K562 (cell line): ENCODE results near the gene CAMSAP2. TPM values are rescaled to one million over a fixed set of nuclear protein-coding genes. Genes with fewer than 3 reads are reported as not detected.

Experiments
- ATAC-seq: fragments of 200-7000 bp; cut with Tn5 transposase; 3 replicates; pipeline ENCODE4 v1.9.1; 2020; ENCODE audit warnings: moderate library complexity
- BruUV-seq: library from RNA; stranded (reverse); fragments of 400-500 nt; replicated peaks from 2 replicates; lab custom pipeline; 2021; lab: Mats Ljungman, UMichigan
- CTCF ChIA-PET: fragments of 300-600 bp; formaldehyde crosslinking; extraction: SDS; loops from one replicate; lab custom pipeline; 2021; ENCODE audit warnings: low intra/inter-chr PET ratio; lab: Yijun Ruan, JAX
- POLR2A ChIA-PET: fragments of 300-600, 350-650 bp; sonication (Branson Sonifier 250); formaldehyde crosslinking; extraction: SDS; loops from one replicate; lab custom pipeline; 2021; ENCODE audit warnings: antibody characterized with exemption, inconsistent platforms; lab: Yijun Ruan, JAX
- DNase-seq, 4 experiments: peaks; one replicate each; pipeline versions ENCODE4 v3.0.0 to v3.0.0-alpha.2; 2011 to 2018; ENCODE audit warnings: low spot score in 3 of 4, mixed read lengths in 3 of 4; ENCODE audit errors: extremely low read depth in 1 of 4
- FAIRE-seq: peaks from 2 replicates; lab custom pipeline; 2011; peaks lifted over from hg19 to GRCh38; lab: Jason Lieb, UNC
- H2AFZ ChIP-seq: 2 replicates; pipeline ENCODE4 v1.6.0; 2011; ENCODE audit warnings: low read depth, low read length, control low read depth, inconsistent platforms
- H3K27ac ChIP-seq: fragments of 200-600 bp; 3 replicates; pipeline ENCODE4 v1.8.0; 2011; ENCODE audit warnings: low read depth, mild to moderate bottlenecking, control low read depth, inconsistent platforms, low read length, moderate library complexity, mixed read lengths; ENCODE audit errors: extremely low read depth
- H3K27me3 ChIP-seq, 2 experiments: fragments of 300-600 bp in 1 of 2; 2 replicates in 1 of 2; 3 replicates in 1 of 2; pipeline versions ENCODE4 v1.6.0 to v1.8.0; 2011; ENCODE audit warnings: inconsistent platforms in 2 of 2, low read length in 2 of 2, mild to moderate bottlenecking in 1 of 2, mixed read lengths in 1 of 2, moderate library complexity in 1 of 2; ENCODE audit not compliant: control insufficient read depth in 2 of 2, insufficient read depth in 2 of 2
- H3K36me3 ChIP-seq: fragments of 300-600 bp; 3 replicates; pipeline ENCODE4 v1.8.0; 2011; ENCODE audit warnings: mild to moderate bottlenecking, low read length, inconsistent platforms; ENCODE audit not compliant: control insufficient read depth, insufficient read depth
- H3K4me1 ChIP-seq, 2 experiments: fragments of 200-600 bp in 1 of 2; replicated peaks in 1 of 2; 2 replicates in 1 of 2; 3 replicates in 1 of 2; pipeline versions ENCODE4 v1.5.1 to v1.8.0; 2011; ENCODE audit warnings: inconsistent platforms in 2 of 2, low read length in 2 of 2, mild to moderate bottlenecking in 1 of 2, mixed read lengths in 1 of 2, moderate library complexity in 1 of 2; ENCODE audit not compliant: control insufficient read depth in 2 of 2, insufficient read depth in 2 of 2
- H3K4me2 ChIP-seq: 2 replicates; pipeline ENCODE4 v1.6.1; 2011; ENCODE audit warnings: low read length, control low read depth, inconsistent platforms, mixed read lengths; ENCODE audit not compliant: insufficient read depth
- H3K4me3 ChIP-seq: fragments of 200-600 bp; sonication (generic), shearing (Covaris generic); 2 replicates; pipeline ENCODE4 v1.5.1; 2016; ENCODE audit warnings: control low read depth, inconsistent platforms
- H3K79me2 ChIP-seq: fragments of 200-600 bp; 3 replicates; pipeline ENCODE4 v1.8.0; 2011; ENCODE audit warnings: low read length, inconsistent platforms; ENCODE audit not compliant: control insufficient read depth, insufficient read depth
- H3K9ac ChIP-seq, 2 experiments: 2 replicates each; pipeline versions ENCODE4 v1.6.0 to v1.6.1; 2011; ENCODE audit warnings: low read depth in 2 of 2, low read length in 2 of 2, control low read depth in 1 of 2, inconsistent platforms in 1 of 2, mild to moderate bottlenecking in 1 of 2, mixed read lengths in 1 of 2; ENCODE audit not compliant: insufficient read depth in 1 of 2
- H3K9me1 ChIP-seq: one replicate; pipeline ENCODE4 v1.6.0; 2011; ENCODE audit warnings: inconsistent platforms, mild to moderate bottlenecking, low read length, moderate library complexity; ENCODE audit not compliant: control insufficient read depth, insufficient read depth
- H3K9me3 ChIP-seq: replicated peaks from 2 replicates; pipeline ENCODE4 v1.5.1; 2011; ENCODE audit warnings: low read depth, low read length, inconsistent platforms; ENCODE audit not compliant: control insufficient read depth, insufficient read depth
- H4K20me1 ChIP-seq: replicated peaks from 2 replicates; pipeline ENCODE4 v1.6.1; 2011; ENCODE audit warnings: low read length, inconsistent platforms, mixed read lengths; ENCODE audit not compliant: control insufficient read depth, insufficient read depth
- ASH1L ChIP-seq: fragments of 450-650 bp; IDR thresholded peaks from 2 replicates; pipeline ENCODE4 v1.6.1; 2018; ENCODE audit warnings: borderline replicate concordance, mild to moderate bottlenecking, low read depth; ENCODE audit not compliant: partially characterized antibody
- ATF3 ChIP-seq, 2 experiments: fragments of 450-650 bp in 1 of 2; sonication (generic) in 1 of 2; formaldehyde crosslinking in 1 of 2; IDR thresholded peaks in 1 of 2; conservative IDR thresholded peaks in 1 of 2; 2 replicates each; pipeline versions ENCODE4 v1.6.1 to v1.8.1; 2016 to 2023; ENCODE audit warnings: mild to moderate bottlenecking in 2 of 2, moderate library complexity in 2 of 2, inconsistent platforms in 1 of 2, missing genetic modification reagents in 1 of 2
- ATF7 ChIP-seq: fragments of 450-650 bp; IDR thresholded peaks from 2 replicates; pipeline ENCODE4 v1.7.1; 2014; ENCODE audit warnings: mild to moderate bottlenecking, moderate library complexity
- BCL6 ChIP-seq: fragments of 250-450 bp; sonication (Bioruptor Pico); IDR thresholded peaks from 2 replicates; pipeline ENCODE4 v1.4.0; 2020
- CEBPB ChIP-seq: fragments of 450-650 bp; IDR thresholded peaks from 2 replicates; pipeline ENCODE4 v1.6.1; 2016; ENCODE audit warnings: missing genetic modification characterization, missing compliant biosample characterization
- CEBPG ChIP-seq, 3 experiments: fragments of 200-800 bp in 1 of 3; sonication (Bioruptor generic) in 1 of 3; sonication (generic) in 1 of 3; formaldehyde crosslinking in 1 of 3; IDR thresholded peaks in 2 of 3; conservative IDR thresholded peaks in 1 of 3; 2 replicates each; pipeline versions ENCODE4 v1.6.1 to v1.8.0; 2016 to 2022; ENCODE audit warnings: missing compliant biosample characterization in 2 of 3, missing genetic modification characterization in 2 of 3, mild to moderate bottlenecking in 1 of 3, missing genetic modification reagents in 1 of 3
- FOXA3 ChIP-seq, 2 experiments: fragments of 450-650 bp in 1 of 2; sonication (generic) in 1 of 2; formaldehyde crosslinking; IDR thresholded peaks in 1 of 2; conservative IDR thresholded peaks in 1 of 2; 2 replicates each; pipeline versions ENCODE4 v1.4.0 to v1.8.0; 2020 to 2022; ENCODE audit warnings: mild to moderate bottlenecking in 2 of 2, missing genetic modification reagents in 1 of 2
- SMAD1 ChIP-seq: fragments of 150-350 bp; IDR thresholded peaks from 2 replicates; pipeline ENCODE4 v1.6.1; 2014; ENCODE audit warnings: low read length, low read depth; ENCODE audit not compliant: partially characterized antibody
- SMARCC2 ChIP-seq: fragments of 450-650 bp; IDR thresholded peaks from 2 replicates; pipeline ENCODE4 v1.6.1; 2017; ENCODE audit warnings: antibody characterized with exemption, moderate library complexity, mild to moderate bottlenecking, low read depth
- ZNF143 ChIP-seq: sonication (generic); formaldehyde crosslinking; IDR thresholded peaks from 2 replicates; pipeline ENCODE4 v1.9.0; 2022; ENCODE audit warnings: mild to moderate bottlenecking, missing genetic modification reagents
- ZNF212 ChIP-seq: fragments of 450-650 bp; formaldehyde crosslinking; IDR thresholded peaks from 2 replicates; pipeline ENCODE4 v1.4.0; 2020; ENCODE audit warnings: mild to moderate bottlenecking
- WGBS: fragments of 100-300 bp; shearing (Covaris generic); methylation state at CpG from one replicate; pipeline ENCODE4 v1.1.6; 2016; ENCODE audit warnings: low coverage, mixed read lengths; ENCODE audit not compliant: insufficient coverage; ENCODE audit errors: missing lambda C conversion rate; 5-methylcytosine and 5-hydroxymethylcytosine counted together
- in situ Hi-C: fragments of 300-500 bp; cut with MboI; formaldehyde crosslinking; loops from 4 replicates; pipeline ENCODE4 v1.15.0; 2018; ENCODE audit warnings: inconsistent platforms, mixed read lengths
- intact Hi-C: fragments of 100-400 bp; cut with micrococcal nuclease; formaldehyde crosslinking; loops from 2 replicates; pipeline ENCODE4 v1.14.2; 2022
- polyA plus RNA-seq, 8 experiments: library from polyadenylated mRNA; depleted of rRNA in 4 of 8; stranded (reverse) in 5 of 8; unstranded in 3 of 8; fragments of >200 nt; fragmentation: Nextera tagmentation in 2 of 8; fragmentation: Illumina TruSeq in 1 of 8; extraction: Ambion mirVana in 2 of 8; extraction: Trizol in 1 of 8; gene quantifications; 2 replicates each; pipeline versions ENCODE4 v1.2.1 to v1.2.3, GENCODE V29; 2011 to 2014; ENCODE audit warnings: inconsistent platforms in 1 of 8, missing spikeins in 1 of 8
- total RNA-seq, 7 experiments: library from RNA; depleted of rRNA in 6 of 7; stranded (reverse); fragments of >200 nt in 6 of 7; fragmentation: Illumina TruSeq in 2 of 7; extraction: Trizol in 2 of 7; gene quantifications; 2 replicates each; pipeline versions ENCODE4 v1.2.1 to v1.2.3, GENCODE V29; 2011 to 2021; ENCODE audit warnings: low replicate concordance in 1 of 7
- TF ChIP-seq, protein P1 (sequence below), 2 experiments: fragments of 450-650 bp; conservative IDR thresholded peaks; 2 replicates each; pipeline ENCODE4 v1.6.1; 2017; ENCODE audit warnings: mild to moderate bottlenecking in 2 of 2, moderate library complexity in 2 of 2

Gene CAMSAP2
- total and polyA plus RNA-seq, 9 of the 15 experiments (the other 6 are each of a cell fraction or from before 2014, with no cell fraction given): 1.4 to 7.5 (median 2.7) TPM

DNA sequence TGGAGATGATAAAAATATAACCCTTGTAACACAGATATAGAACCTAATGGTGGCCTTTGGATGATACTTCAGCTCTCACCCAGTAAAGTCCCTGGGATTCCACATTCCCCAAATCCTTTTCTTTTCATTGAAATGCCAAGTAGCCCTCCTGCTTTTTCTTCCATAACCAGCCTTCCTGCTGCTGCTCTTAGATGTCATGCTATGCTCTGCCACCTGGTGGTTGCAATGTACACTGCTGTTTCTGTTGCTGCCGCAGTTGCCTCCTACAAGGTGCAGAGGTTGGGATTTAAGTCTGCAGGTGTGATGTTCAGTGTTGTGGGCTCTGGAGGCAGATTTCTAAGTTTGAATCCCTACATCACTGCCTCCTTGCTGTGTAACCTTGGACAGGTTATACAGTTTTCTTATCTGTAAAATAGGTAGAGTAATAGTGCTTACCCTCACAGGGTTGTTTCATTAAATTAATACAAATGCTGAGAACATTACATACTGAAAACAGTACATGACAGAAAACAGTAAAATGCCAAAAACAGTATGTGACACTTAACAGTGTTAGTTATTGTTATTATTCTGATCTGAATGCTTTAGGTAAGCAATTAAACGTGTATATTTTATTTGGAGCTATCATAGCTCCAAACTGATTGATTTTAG is 64.3 kb downstream of the CAMSAP2 start (continued):
- TF ChIP-seq, protein P1, sequence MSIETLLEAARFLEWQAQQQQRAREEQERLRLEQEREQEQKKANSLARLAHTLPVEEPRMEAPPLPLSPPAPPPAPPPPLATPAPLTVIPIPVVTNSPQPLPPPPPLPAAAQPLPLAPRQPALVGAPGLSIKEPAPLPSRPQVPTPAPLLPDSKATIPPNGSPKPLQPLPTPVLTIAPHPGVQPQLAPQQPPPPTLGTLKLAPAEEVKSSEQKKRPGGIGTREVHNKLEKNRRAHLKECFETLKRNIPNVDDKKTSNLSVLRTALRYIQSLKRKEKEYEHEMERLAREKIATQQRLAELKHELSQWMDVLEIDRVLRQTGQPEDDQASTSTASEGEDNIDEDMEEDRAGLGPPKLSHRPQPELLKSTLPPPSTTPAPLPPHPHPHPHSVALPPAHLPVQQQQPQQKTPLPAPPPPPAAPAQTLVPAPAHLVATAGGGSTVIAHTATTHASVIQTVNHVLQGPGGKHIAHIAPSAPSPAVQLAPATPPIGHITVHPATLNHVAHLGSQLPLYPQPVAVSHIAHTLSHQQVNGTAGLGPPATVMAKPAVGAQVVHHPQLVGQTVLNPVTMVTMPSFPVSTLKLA (conservative IDR thresholded peaks at IDR 0.05): peak in 1 of 2 experiments; percentile 28; a peak in 1 of 4 replicates
- TF ChIP-seq SMARCC2: no peak
- TF ChIP-seq FOXA3 (CRISPR knock-in tag; conservative IDR thresholded peaks at IDR 0.05 in 1 of 2, IDR thresholded peaks at IDR 0.05 in 1 of 2): no peak
- TF ChIP-seq ASH1L: no peak
- no peak for TF ChIP-seq SMAD1
- TF ChIP-seq, all 486 proteins: peak for 34

DNA sequence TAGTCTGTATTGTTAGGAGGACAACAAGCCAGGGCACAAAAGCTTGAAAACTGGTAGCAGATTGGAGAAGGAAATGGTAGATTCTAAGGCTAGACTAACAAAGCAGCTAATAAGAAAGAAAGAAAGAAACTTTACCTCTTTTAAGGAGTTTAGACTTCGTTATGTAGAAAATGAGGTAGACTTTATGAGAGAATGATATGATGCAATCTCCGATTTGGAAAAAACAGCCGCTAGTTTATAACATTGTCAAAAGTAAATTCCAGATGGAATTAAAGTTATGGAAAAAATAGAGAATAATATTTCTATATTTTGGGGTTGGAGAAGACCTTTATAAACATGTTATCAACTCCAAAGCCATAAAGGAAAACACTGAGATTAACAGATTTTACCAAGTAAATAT is 67.0 kb downstream of the CAMSAP2 start:
- H3K9me1 ChIP-seq: no peaks in the 10 kb centered on the region
- DNase-seq: no peak
- no peak for FAIRE-seq
- no peak overlapping the region for H3K4me2 ChIP-seq
- in situ Hi-C loops: no loop called here
- no peaks in the 10 kb centered on the region for H3K79me2 ChIP-seq
- no peaks in the 10 kb centered on the region for H4K20me1 ChIP-seq
- intact Hi-C loops: no loop called here
- H3K4me3 ChIP-seq: no peak overlapping the region
- H3K27ac ChIP-seq: no peak overlapping the region
- no peaks in the 10 kb centered on the region for H3K4me1 ChIP-seq
- BruUV-seq: no TSS peak
- 47% methylated on average over 3 of the region's 3 CpGs for WGBS
- POLR2A ChIA-PET: no interaction called here
- H3K9me3 ChIP-seq: no peaks in the 10 kb centered on the region
- CTCF ChIA-PET: interaction anchor here (0.7 to 4.8 kb wide), 2 partner anchors 15 to 183 kb away, joined by 3 to 110 read pairs; partner anchors contain the start of gene KIF14
- TF ChIP-seq ZNF212 (CRISPR knock-in tag): no peak
- TF ChIP-seq ATF7: no peak
- TF ChIP-seq CEBPB (tag): peak; percentile 57
- peak; percentile 42 for TF ChIP-seq ATF3 (IDR thresholded peaks at IDR 0.05)
- TF ChIP-seq ATF3 (CRISPR knock-in tag; conservative IDR thresholded peaks at IDR 0.05): no peak
- TF ChIP-seq CEBPG (CRISPR knock-in tag; IDR thresholded peaks at IDR 0.05): no peak
- TF ChIP-seq CEBPG (tag; conservative IDR thresholded peaks at IDR 0.05 in 1 of 2, IDR thresholded peaks at IDR 0.05 in 1 of 2): peak; percentile 30 to 92; a peak in 2 of 4 replicates
- no peak for TF ChIP-seq ZNF143
- TF ChIP-seq BCL6 (CRISPR knock-in tag): no peak
- H3K36me3 ChIP-seq: no peaks in the 10 kb centered on the region
- no peak overlapping the region for H2AFZ ChIP-seq
- no peaks in the 10 kb centered on the region for H3K27me3 ChIP-seq
- no peak for ATAC-seq
- H3K9ac ChIP-seq: no peak overlapping the region
